GM12892 (cell line): ENCODE data around the gene PPP2R5E.

ENCODE experiments used
- DNase-seq: peaks from one replicate; pipeline ENCODE4 v3.0.0; 2011; ENCODE audit not compliant: insufficient read length
- FAIRE-seq: peaks from 2 replicates; lab custom pipeline; 2011; peaks lifted over from hg19 to GRCh38; lab: Jason Lieb, UNC
- POLR2A ChIP-seq: IDR thresholded peaks from 2 replicates; pipeline ENCODE4 v1.6.1; 2011; ENCODE audit warnings: low read depth, low read length, control low read depth
- POLR2AphosphoS5 ChIP-seq: IDR thresholded peaks from 2 replicates; pipeline ENCODE4 v1.6.1; 2011; ENCODE audit warnings: low read depth, low read length, control low read depth
- TAF1 ChIP-seq: IDR thresholded peaks from 2 replicates; pipeline ENCODE4 v1.6.1; 2011; ENCODE audit warnings: low read depth, mild to moderate bottlenecking, control low read depth, low read length, borderline replicate concordance

PPP2R5E gene

GRCh38 chr14:63480599-63480998 lies 62.6 kb downstream of the PPP2R5E start:
- no peak for DNase-seq
- TF ChIP-seq POLR2A (no peak), TAF1 (no peak), POLR2AphosphoS5 (no peak)
- FAIRE-seq, result no peak

- TF ChIP-seq POLR2A (no peak), TAF1 (no peak), POLR2AphosphoS5 (no peak)
- DNase-seq, result no peak
- FAIRE-seq, result peak; percentile 57
These were observed 64.7 kb downstream of the PPP2R5E start for GRCh38 chr14:63478437-63478852.

DNA sequence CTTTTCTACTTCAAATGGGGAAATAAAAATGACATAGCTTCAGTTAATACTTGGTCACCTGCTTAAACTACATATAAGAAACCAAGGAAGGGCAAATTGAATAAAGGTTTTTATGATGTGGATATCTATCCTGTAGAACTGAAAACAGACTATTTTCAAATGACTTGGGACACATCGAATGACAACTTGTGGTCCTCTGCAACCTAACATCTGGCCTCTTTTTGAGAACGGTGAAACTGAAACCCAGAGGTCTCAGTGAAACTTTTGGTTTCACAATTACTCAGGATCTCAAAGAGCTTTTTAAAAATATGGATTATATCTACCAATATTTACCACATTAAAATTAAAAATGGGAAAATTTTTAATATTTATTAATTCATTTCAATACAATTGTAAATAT lies 65.2 kb downstream of the PPP2R5E start:
- TF ChIP-seq TAF1 (no peak), POLR2AphosphoS5 (no peak), POLR2A (no peak)
- DNase-seq, result peak; percentile 25
- FAIRE-seq, result peak; percentile 73

DNA sequence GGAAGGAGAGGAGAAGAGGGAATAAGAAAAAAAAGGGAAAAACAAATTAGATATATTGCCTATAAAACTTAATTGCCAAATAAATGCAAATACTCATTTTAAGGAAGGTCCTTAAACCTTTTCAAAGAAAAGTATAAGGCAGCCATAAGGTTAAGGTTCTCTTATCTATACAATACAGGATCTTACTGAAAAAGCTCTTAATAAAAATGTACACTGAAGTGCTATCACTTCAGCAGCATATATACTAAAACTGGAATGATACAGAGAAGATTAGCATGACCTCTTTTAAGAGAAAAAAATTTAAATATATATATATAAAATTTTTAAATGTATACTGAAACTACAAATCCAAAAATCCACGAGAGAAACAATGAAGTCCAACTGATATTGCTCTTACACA lies 65.6 kb downstream of the PPP2R5E start:
- FAIRE-seq, result no peak
- TF ChIP-seq POLR2AphosphoS5, result no peak
- TF ChIP-seq TAF1, result no peak
- no peak for TF ChIP-seq POLR2A
- DNase-seq, result no peak

DNA sequence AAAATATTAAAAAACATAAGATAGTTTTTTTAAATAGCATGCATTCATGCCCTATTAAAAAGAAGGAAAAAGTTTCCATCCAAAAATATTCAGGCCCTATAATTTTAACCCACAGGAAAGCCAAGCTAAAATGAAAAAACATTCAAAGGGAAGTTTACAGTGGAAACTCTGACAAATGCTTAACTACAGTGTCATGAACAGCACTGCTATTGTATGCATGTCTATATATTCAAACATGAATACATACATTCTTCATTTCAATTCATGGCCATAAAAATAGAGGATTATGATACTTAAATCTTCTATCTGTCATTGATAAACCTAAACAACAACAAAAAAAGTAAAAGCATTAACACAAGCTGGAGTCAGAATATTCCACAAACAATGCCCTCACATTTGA lies 67.4 kb downstream of the PPP2R5E start:
- FAIRE-seq (peak; percentile 14), DNase-seq (no peak)
- TF ChIP-seq POLR2AphosphoS5 (no peak), TAF1 (no peak), POLR2A (no peak)

DNA sequence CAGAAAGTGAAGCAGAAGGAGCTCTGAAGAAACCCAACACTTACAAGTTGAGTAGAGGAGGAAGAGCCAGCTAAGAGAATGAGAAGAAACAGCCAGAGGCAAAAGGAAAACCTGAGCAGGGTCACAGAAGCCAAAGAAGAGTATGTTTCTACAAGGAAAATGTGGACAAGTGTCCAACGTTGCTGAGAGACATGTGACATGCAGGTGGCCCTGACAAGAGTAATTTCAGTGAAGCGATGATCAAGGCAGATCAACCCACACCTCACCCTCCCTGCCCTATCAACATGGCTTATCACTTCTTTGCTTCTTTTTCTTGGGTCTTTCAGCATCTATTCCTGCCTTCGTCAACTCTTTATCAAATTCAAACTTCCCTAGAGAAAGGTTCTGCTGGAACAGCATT lies 68.3 kb downstream of the PPP2R5E start:
- DNase-seq, result no peak
- TF ChIP-seq POLR2AphosphoS5 (no peak), POLR2A (no peak), TAF1 (no peak)
- no peak for FAIRE-seq

DNA sequence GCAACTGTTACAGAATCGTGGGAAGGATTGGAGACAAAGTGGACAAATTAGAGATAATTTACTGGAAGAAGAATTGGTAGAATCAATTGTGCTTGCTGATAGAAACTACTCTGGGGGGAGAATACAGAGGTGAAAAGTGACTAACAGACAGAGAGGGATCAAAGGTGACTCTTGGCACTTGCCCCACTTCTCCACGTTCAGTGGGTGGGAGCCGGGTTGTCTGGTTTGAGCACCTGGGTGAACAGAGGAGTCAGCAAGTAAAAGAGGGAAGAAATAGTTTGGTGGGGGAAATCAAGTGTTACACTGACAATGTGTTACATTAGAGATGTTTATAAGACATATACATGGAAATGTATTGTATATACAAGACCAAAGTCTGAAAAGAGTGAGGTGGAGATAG lies 69.1 kb downstream of the PPP2R5E start:
- FAIRE-seq, result no peak
- TF ChIP-seq POLR2AphosphoS5 (no peak), TAF1 (no peak), POLR2A (no peak)
- DNase-seq, result no peak

- no peak for DNase-seq
These were observed 70.0 kb downstream of the PPP2R5E start for GRCh38 chr14:63472986-63473788.

DNA sequence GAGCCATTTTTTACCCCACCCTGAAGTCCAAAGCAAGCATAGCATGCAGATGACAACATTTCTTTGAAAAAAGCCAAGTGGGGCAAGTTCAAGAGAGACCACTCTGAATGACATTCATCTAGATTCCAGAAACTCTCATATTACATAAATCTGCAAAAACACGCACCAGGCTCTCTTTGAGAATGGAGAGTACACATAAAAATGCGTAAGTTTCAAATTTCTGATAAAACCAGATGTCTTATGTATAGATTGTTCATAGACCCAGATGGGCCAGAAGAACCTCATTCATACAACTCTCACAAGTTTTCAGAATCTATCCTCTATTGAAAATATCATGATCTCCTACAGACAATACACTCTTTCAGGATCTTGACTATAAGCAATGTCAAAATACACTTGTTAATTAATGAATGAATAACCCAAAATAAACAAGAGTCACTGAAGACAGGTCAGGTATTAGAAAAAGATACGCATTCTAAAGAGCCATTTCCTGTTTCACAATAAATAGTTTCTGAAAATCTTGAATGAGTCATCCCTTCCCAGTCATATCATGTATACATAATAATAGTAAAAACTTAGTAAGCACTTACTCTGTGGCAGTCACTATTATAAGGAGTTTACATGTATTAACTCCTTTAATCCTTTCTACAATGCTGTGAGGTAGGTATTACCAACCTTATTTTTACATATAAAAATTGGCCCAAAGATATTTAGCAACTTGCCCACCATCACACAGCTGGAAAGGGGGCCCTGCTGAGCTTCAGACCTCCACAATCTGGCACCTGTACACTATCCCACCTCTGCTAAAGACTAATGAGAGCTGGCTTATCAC lies 72.0 kb downstream of the PPP2R5E start:
- TF ChIP-seq POLR2AphosphoS5 (no peak), POLR2A (no peak), TAF1 (no peak)
- FAIRE-seq, result peak; percentile 80
- no peak for DNase-seq

More at GRCh38 chr14:63472986-63473788, 70.0 kb downstream of the PPP2R5E start:
- peak; percentile 67 for FAIRE-seq
- no peak for TF ChIP-seq TAF1

- TF ChIP-seq POLR2A (no peak), TAF1 (no peak)
- no peak for DNase-seq
- FAIRE-seq, result no peak
These were observed 74.9 kb downstream of the PPP2R5E start for GRCh38 chr14:63468294-63468693.

DNA sequence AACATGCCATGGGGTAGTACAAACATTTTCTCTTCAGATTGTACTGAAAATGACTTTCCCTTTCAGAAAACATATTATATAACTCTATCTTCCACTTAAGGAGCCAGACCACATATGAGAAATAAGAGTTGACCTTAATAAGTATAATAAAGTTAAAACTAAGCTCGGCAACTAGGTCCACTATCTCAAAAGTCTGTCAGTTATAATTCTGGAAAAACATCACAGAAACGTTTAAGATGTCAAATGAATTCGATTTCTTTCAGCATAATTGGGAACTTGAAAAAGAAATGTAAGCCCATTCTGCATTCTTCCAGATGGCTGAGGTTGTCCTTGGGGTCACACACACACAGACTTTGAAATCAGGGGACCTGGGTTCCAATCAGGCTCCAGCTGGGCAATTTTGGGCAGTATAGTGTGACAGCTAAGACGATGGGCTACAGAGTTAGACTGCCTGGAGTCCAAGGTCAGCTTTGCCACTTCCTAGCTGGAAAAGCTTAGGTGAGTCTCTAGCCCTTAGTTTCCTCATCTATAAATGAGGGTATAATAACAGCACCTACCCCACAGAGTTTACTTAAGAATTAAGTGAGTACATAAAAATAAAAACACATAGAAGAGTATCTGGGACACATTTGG lies 75.6 kb downstream of the PPP2R5E start:
- DNase-seq, result no peak
- FAIRE-seq, result no peak
- no peak for TF ChIP-seq TAF1
- no peak for TF ChIP-seq POLR2AphosphoS5
